ENCODE measurements around the gene CSTPP1. TPM values are rescaled to one million over a fixed set of nuclear protein-coding genes. Genes with fewer than 3 reads are reported as not detected.

The CSTPP1 gene
- total and polyA plus RNA-seq, 2 donors (not counting 3 experiments of a cell fraction or from before 2014, with no cell fraction given): 25.9 to 38.2 TPM

GRCh38 chr11:46942172-46942571, 5.6 kb downstream of the CSTPP1 start:
- ChIA-PET POLR2A (no interaction called here), CTCF (interaction anchor here (0.6 to 1.2 kb wide), 2 partner anchors 118 to 211 kb away, joined by 3 to 5 read pairs; no protein-coding TSS in a partner anchor)
- intact Hi-C loops (cut with micrococcal nuclease): no loop called here

More at GRCh38 chr11:46942172-46942571, 5.6 kb downstream of the CSTPP1 start:
- FAIRE-seq (no peak), DNase-seq (ENCODE audit: low read depth, low spot score) (no peak)
- BruUV-seq (replicated peaks): no TSS peak
- Histone ChIP-seq H3K4me1 (ENCODE audit: control insufficient read depth, extremely low read depth, insufficient read depth, low read length) (peaks cover 2% of the 10 kb centered on the region), H3K27me3 (ENCODE audit: control insufficient read depth in 2 of 2, insufficient read depth in 2 of 2, low read length in 2 of 2) (no peaks in the 10 kb centered on the region), H3K36me3 (ENCODE audit: control insufficient read depth in 2 of 2, extremely low read depth in 1 of 2, insufficient read depth in 2 of 2, low read length in 2 of 2) (no peaks in the 10 kb centered on the region), H3K9me3 (replicated peaks; ENCODE audit: control insufficient read depth, insufficient read depth, low read length) (no peaks in the 10 kb centered on the region), H3K9me1 (replicated peaks; ENCODE audit: control insufficient read depth, extremely low read depth, insufficient read depth, low read length) (no peaks in the 10 kb centered on the region), H3K79me2 (ENCODE audit: control insufficient read depth, insufficient read depth, low read length) (no peaks in the 10 kb centered on the region), H3K9ac (replicated peaks; ENCODE audit: extremely low read depth, insufficient read depth, low read length) (no peak overlapping the region), H2AFZ (ENCODE audit: low read depth, low read length) (no peak overlapping the region), H4K20me1 (replicated peaks; ENCODE audit: control insufficient read depth, extremely low read depth, insufficient read depth, low read length) (no peaks in the 10 kb centered on the region), H3K4me2 (ENCODE audit: insufficient read depth, low read length) (no peak overlapping the region), H3K27ac (ENCODE audit: insufficient read depth, low read depth, low read length) (no peak overlapping the region), H3K4me3 (replicated peaks in 1 of 3; ENCODE audit: insufficient read depth in 1 of 3, low read depth in 1 of 3, low read length in 3 of 3) (no peak overlapping the region)
- TF ChIP-seq, protein P1, sequence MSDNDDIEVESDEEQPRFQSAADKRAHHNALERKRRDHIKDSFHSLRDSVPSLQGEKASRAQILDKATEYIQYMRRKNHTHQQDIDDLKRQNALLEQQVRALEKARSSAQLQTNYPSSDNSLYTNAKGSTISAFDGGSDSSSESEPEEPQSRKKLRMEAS (IDR thresholded peaks at IDR 0.05; ENCODE audit: insufficient read depth, insufficient read length): no peak
- no peak for TF ChIP-seq POLR2A (IDR thresholded peaks at IDR 0.05; ENCODE audit: low read depth, low read length)
- no peak for TF ChIP-seq MYC (IDR thresholded peaks at IDR 0.05; ENCODE audit: low read depth, low read length)
- no peak for TF ChIP-seq GATA2 (IDR thresholded peaks at IDR 0.05; ENCODE audit: insufficient read depth, insufficient read length, low read depth, low read length)
- TF ChIP-seq POLR2AphosphoS5 (IDR thresholded peaks at IDR 0.05; ENCODE audit: insufficient read depth, low read depth, low read length): no peak
- TF ChIP-seq, protein P2, sequence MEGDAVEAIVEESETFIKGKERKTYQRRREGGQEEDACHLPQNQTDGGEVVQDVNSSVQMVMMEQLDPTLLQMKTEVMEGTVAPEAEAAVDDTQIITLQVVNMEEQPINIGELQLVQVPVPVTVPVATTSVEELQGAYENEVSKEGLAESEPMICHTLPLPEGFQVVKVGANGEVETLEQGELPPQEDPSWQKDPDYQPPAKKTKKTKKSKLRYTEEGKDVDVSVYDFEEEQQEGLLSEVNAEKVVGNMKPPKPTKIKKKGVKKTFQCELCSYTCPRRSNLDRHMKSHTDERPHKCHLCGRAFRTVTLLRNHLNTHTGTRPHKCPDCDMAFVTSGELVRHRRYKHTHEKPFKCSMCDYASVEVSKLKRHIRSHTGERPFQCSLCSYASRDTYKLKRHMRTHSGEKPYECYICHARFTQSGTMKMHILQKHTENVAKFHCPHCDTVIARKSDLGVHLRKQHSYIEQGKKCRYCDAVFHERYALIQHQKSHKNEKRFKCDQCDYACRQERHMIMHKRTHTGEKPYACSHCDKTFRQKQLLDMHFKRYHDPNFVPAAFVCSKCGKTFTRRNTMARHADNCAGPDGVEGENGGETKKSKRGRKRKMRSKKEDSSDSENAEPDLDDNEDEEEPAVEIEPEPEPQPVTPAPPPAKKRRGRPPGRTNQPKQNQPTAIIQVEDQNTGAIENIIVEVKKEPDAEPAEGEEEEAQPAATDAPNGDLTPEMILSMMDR (IDR thresholded peaks at IDR 0.05; ENCODE audit: extremely low read depth in 1 of 2, insufficient read depth in 1 of 2, low read depth in 1 of 2, low read length in 2 of 2): no peak
- TF ChIP-seq FOS (IDR thresholded peaks at IDR 0.05; ENCODE audit: borderline replicate concordance, insufficient read depth, low read length): no peak
- TF ChIP-seq JUN (IDR thresholded peaks at IDR 0.05; ENCODE audit: borderline replicate concordance, insufficient read depth, insufficient read length, low read depth): no peak
- no peak for TF ChIP-seq EZH2 (IDR thresholded peaks at IDR 0.05; ENCODE audit: borderline replicate concordance, low read depth, low read length, severe bottlenecking)
- dilution Hi-C loops (cut with MboI; ENCODE audit: extremely low pct_ligation_motif_present, low sequenced_read_pairs): no loop called here

Measured in endothelial cell of umbilical vein (primary cell).